GM12875 (cell line): ENCODE data around the gene SEMA6A.

Experiments used
- H3K4me3 ChIP-seq: one replicate; pipeline ENCODE4 v1.5.1; 2011; ENCODE audit warnings: low read depth, low read length, control low read depth
- CTCF ChIP-seq: IDR thresholded peaks from 2 replicates; pipeline ENCODE4 v1.5.1; 2011; ENCODE audit warnings: low read depth, mild to moderate bottlenecking, control low read depth, inconsistent platforms, low read length, moderate library complexity, borderline replicate concordance; ENCODE audit not compliant: insufficient read depth

SEMA6A gene

DNA sequence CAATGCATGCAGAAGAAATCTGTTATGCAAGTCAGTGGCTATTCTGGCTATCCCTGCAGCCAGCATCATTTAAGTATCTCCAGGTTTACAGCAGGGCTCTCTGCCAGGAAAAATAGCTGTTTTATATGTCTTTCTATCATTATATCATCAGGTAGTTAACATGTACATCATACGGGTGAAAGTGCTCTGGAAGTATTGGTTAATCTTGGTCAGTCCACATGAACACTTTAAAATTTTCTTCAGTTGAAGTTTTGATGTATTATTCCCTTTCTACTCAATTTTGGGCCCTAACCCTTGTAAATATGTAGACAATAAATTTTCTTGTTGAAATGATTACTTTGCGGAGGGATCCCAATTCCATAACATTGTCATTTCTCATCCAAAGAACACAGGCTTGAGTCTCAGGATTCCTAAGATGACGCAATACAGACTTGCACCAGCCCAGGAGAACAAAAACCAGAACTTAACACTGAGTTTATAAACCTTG is 67.5 kb downstream of the SEMA6A start:
- TF ChIP-seq CTCF: no peak
- H3K4me3 ChIP-seq: no peak overlapping the region

DNA sequence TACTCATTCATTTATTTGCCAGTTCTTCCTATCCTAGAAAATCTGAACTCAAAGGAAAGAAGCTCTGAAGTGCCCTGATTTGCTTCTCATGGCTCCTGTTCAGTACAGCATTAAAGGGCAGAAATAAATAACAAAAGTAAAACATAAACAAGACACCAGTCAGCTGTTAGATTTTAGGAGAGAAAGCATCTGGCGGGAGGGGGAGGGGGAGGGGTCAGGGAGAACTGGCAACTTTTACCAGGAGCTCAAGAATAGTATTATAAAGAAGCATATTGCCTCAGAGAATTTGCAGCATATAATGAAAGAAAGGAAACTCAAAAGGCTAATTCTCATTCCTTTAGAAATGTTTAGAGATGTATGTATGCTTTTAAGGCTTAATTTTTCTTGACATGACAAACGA is 68.1 kb downstream of the SEMA6A start:
- TF ChIP-seq CTCF: no peak
- H3K4me3 ChIP-seq: no peak overlapping the region

GRCh38 chr5:116504593-116505166 is 69.9 kb downstream of the SEMA6A start:
- TF ChIP-seq CTCF: no peak

DNA sequence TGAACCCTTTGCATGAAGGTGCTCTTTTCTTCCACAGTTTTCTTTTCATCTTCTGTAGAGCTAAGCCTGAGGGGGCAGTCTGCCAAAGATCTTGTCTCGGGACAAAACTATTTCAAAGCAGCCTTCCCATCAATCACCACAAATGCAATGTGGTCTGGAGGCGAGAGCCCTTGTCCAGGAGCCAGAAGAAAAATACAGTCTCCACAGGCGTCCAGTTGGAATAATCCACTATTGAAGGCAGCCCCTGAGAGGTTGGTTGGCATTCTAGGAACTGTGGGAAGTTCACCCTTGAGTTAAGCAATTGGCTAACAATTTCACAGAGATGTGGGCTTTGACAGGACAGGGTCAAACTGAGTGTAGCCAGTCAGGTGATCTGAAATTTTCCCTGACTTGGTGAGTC is 72.0 kb downstream of the SEMA6A start:
- H3K4me3 ChIP-seq: no peak overlapping the region
- TF ChIP-seq CTCF: no peak

More at GRCh38 chr5:116504593-116505166, 69.9 kb downstream of the SEMA6A start:
- H3K4me3 ChIP-seq: no peak overlapping the region

- no peak for TF ChIP-seq CTCF
Observed at GRCh38 chr5:116502138-116502537, 72.5 kb downstream of the SEMA6A start.

GRCh38 chr5:116498503-116499048 is 76.0 kb downstream of the SEMA6A start:
- TF ChIP-seq CTCF: no peak
- no peak overlapping the region for H3K4me3 ChIP-seq

More at GRCh38 chr5:116502138-116502537, 72.5 kb downstream of the SEMA6A start:
- no peak overlapping the region for H3K4me3 ChIP-seq

GRCh38 chr5:116497631-116498030 is 77.0 kb downstream of the SEMA6A start:
- no peak for TF ChIP-seq CTCF
- no peak overlapping the region for H3K4me3 ChIP-seq
